Measurements from ENCODE around the gene ADH5. TPM values are rescaled to one million over a fixed set of nuclear protein-coding genes. Genes with fewer than 3 reads are reported as not detected.

The ADH5 gene
- total RNA-seq, 1 experiment from 2014 or later, result 223 TPM

- intact Hi-C loops (cut with micrococcal nuclease; ENCODE audit: unreplicated experiment), result no loop called here
- Histone ChIP-seq H3K9me3 (ENCODE audit: low read depth, low read length, poor library complexity, severe bottlenecking) (no peaks in the 10 kb centered on the region), H3K27ac (ENCODE audit: low read depth, low read length, poor library complexity, severe bottlenecking) (no peak overlapping the region), H3K36me3 (ENCODE audit: insufficient read depth, low read length, poor library complexity, severe bottlenecking) (no peaks in the 10 kb centered on the region), H3K4me3 (ENCODE audit: low read depth, low read length, poor library complexity, severe bottlenecking) (no peak overlapping the region), H3K4me1 (ENCODE audit: insufficient read depth, low read length, poor library complexity, severe bottlenecking) (peaks cover 16% of the 10 kb centered on the region), H3K27me3 (replicated peaks; ENCODE audit: insufficient read depth, low read depth, low read length, poor library complexity) (no peaks in the 10 kb centered on the region)
- ChIA-PET POLR2A (ENCODE audit: low non-redundant PET) (no interaction called here), CTCF (no interaction called here)
- TF ChIP-seq EZH2 (IDR thresholded peaks at IDR 0.05; ENCODE audit: borderline replicate concordance, low read depth, low read length, poor library complexity, severe bottlenecking) (no peak), CTCF (conservative IDR thresholded peaks at IDR 0.05; ENCODE audit: low read depth, low read length) (no peak)
- DNase-seq (ENCODE audit: low spot score), result no peak
- BruUV-seq (replicated peaks), result no TSS peak
These were observed 59.4 kb downstream of the ADH5 start for GRCh38 chr4:99029018-99029735.

GRCh38 chr4:99028187-99028586 is 60.4 kb downstream of the ADH5 start:
- Histone ChIP-seq H3K9me3 (ENCODE audit: low read depth, low read length, poor library complexity, severe bottlenecking) (no peaks in the 10 kb centered on the region), H3K4me3 (ENCODE audit: low read depth, low read length, poor library complexity, severe bottlenecking) (no peak overlapping the region), H3K27me3 (replicated peaks; ENCODE audit: insufficient read depth, low read depth, low read length, poor library complexity) (no peaks in the 10 kb centered on the region), H3K4me1 (ENCODE audit: insufficient read depth, low read length, poor library complexity, severe bottlenecking) (peaks cover 16% of the 10 kb centered on the region), H3K27ac (ENCODE audit: low read depth, low read length, poor library complexity, severe bottlenecking) (no peak overlapping the region), H3K36me3 (ENCODE audit: insufficient read depth, low read length, poor library complexity, severe bottlenecking) (no peaks in the 10 kb centered on the region)
- intact Hi-C loops (cut with micrococcal nuclease; ENCODE audit: unreplicated experiment), result no loop called here
- CTCF ChIA-PET, result no interaction called here
- no peak for DNase-seq (ENCODE audit: low spot score)
- no peak for TF ChIP-seq CTCF (conservative IDR thresholded peaks at IDR 0.05; ENCODE audit: low read depth, low read length)
- TF ChIP-seq EZH2 (IDR thresholded peaks at IDR 0.05; ENCODE audit: borderline replicate concordance, low read depth, low read length, poor library complexity, severe bottlenecking), result no peak
- no TSS peak for BruUV-seq (replicated peaks)
- POLR2A ChIA-PET (ENCODE audit: low non-redundant PET), result no interaction called here

GRCh38 chr4:99027304-99027703 is 61.3 kb downstream of the ADH5 start:
- no peaks in the 10 kb centered on the region for H3K9me3 ChIP-seq (ENCODE audit: low read depth, low read length, poor library complexity, severe bottlenecking)
- CTCF ChIA-PET, result no interaction called here
- TF ChIP-seq CTCF (conservative IDR thresholded peaks at IDR 0.05; ENCODE audit: low read depth, low read length) (no peak), EZH2 (IDR thresholded peaks at IDR 0.05; ENCODE audit: borderline replicate concordance, low read depth, low read length, poor library complexity, severe bottlenecking) (no peak)
- no peak overlapping the region for H3K4me3 ChIP-seq (ENCODE audit: low read depth, low read length, poor library complexity, severe bottlenecking)
- no TSS peak for BruUV-seq (replicated peaks)
- H3K27ac ChIP-seq (ENCODE audit: low read depth, low read length, poor library complexity, severe bottlenecking), result no peak overlapping the region
- H3K4me1 ChIP-seq (ENCODE audit: insufficient read depth, low read length, poor library complexity, severe bottlenecking), result peaks cover 16% of the 10 kb centered on the region
- no peak for DNase-seq (ENCODE audit: low spot score)
- H3K27me3 ChIP-seq (replicated peaks; ENCODE audit: insufficient read depth, low read depth, low read length, poor library complexity), result no peaks in the 10 kb centered on the region
- H3K36me3 ChIP-seq (ENCODE audit: insufficient read depth, low read length, poor library complexity, severe bottlenecking), result no peaks in the 10 kb centered on the region
- intact Hi-C loops (cut with micrococcal nuclease; ENCODE audit: unreplicated experiment), result no loop called here
- POLR2A ChIA-PET (ENCODE audit: low non-redundant PET), result no interaction called here
